Neural cell (in vitro differentiated cells): ENCODE data around the gene CA14. TPM values are rescaled to one million over a fixed set of nuclear protein-coding genes. Genes with fewer than 3 reads are reported as not detected.

Source experiments
- H2AFZ ChIP-seq: fragments of 200-600, 300-800 bp; sonication (generic), shearing (Covaris generic); 2 replicates; pipeline ENCODE4 v1.6.0; 2014; ENCODE audit warnings: low read depth, mild to moderate bottlenecking, antibody characterized with exemption, low read length, moderate library complexity
- H3F3A ChIP-seq: fragments of 200-600 bp; shearing (Covaris generic); 2 replicates; pipeline ENCODE4 v1.6.1; 2016; ENCODE audit warnings: mild to moderate bottlenecking, moderate library complexity, mixed read lengths, antibody characterized with exemption, low read length; ENCODE audit not compliant: insufficient read depth, poor library complexity, severe bottlenecking
- H3K27ac ChIP-seq: fragments of 200-600, 300-800 bp; sonication (generic), shearing (Covaris generic); 2 replicates; pipeline ENCODE4 v1.5.1; 2014; ENCODE audit warnings: mild to moderate bottlenecking, low read length, moderate library complexity
- H3K27me3 ChIP-seq: fragments of 300-800, 200-600 bp; sonication (generic), shearing (Covaris generic); 2 replicates; pipeline ENCODE4 v1.6.0; 2014; ENCODE audit warnings: mild to moderate bottlenecking, low read depth, low read length, moderate library complexity; ENCODE audit not compliant: insufficient read depth
- H3K36me3 ChIP-seq: fragments of 300-800, 200-600 bp; sonication (generic), shearing (Covaris generic); 2 replicates; pipeline ENCODE4 v1.5.1; 2014; ENCODE audit warnings: mild to moderate bottlenecking, antibody characterized with exemption, low read length, moderate library complexity; ENCODE audit not compliant: insufficient read depth
- H3K4me2 ChIP-seq: fragments of 300-800, 200-600 bp; sonication (generic), shearing (Covaris generic); 2 replicates; pipeline ENCODE4 v1.6.0; 2014; ENCODE audit warnings: mild to moderate bottlenecking, low read length
- H3K4me3 ChIP-seq: fragments of 300-800, 200-600 bp; sonication (generic), shearing (Covaris generic); 2 replicates; pipeline ENCODE4 v1.5.1; 2014; ENCODE audit warnings: mild to moderate bottlenecking, low read length, moderate library complexity
- H3K79me2 ChIP-seq: fragments of 200-600 bp; shearing (Covaris generic); replicated peaks from 2 replicates; pipeline ENCODE4 v1.6.0; 2014; ENCODE audit warnings: mild to moderate bottlenecking, low read length, moderate library complexity; ENCODE audit not compliant: insufficient read depth
- H3K9ac ChIP-seq: fragments of 300-800, 200-600 bp; sonication (generic), shearing (Covaris generic); 2 replicates; pipeline ENCODE4 v1.6.1; 2016; ENCODE audit warnings: mild to moderate bottlenecking, low read length, mixed read lengths
- H3K9me2 ChIP-seq: fragments of 200-600 bp; shearing (Covaris generic); 2 replicates; pipeline ENCODE4 v1.6.1; 2016; ENCODE audit warnings: mild to moderate bottlenecking, low read length, mixed read lengths; ENCODE audit not compliant: insufficient read depth
- H3K9me3 ChIP-seq: fragments of 200-600, 300-800 bp; sonication (generic), shearing (Covaris generic); 2 replicates; pipeline ENCODE4 v1.6.1; 2016; ENCODE audit warnings: mild to moderate bottlenecking, mixed run types, low read length, moderate library complexity, mixed read lengths
- H4K20me1 ChIP-seq: fragments of 200-600 bp; shearing (Covaris generic); 2 replicates; pipeline ENCODE4 v1.6.1; 2016; ENCODE audit warnings: mild to moderate bottlenecking, mixed run types; ENCODE audit not compliant: insufficient read depth
- CTCF ChIP-seq: fragments of 450-650 bp; IDR thresholded peaks from 2 replicates; pipeline ENCODE4 v1.5.1; 2014; ENCODE audit warnings: antibody characterized with exemption, mild to moderate bottlenecking, moderate library complexity; ENCODE audit not compliant: poor library complexity, severe bottlenecking
- EP300 ChIP-seq: fragments of 450-650 bp; conservative IDR thresholded peaks from 2 replicates; pipeline ENCODE4 v1.6.1; 2014; ENCODE audit warnings: antibody characterized with exemption, mild to moderate bottlenecking, moderate library complexity; ENCODE audit not compliant: poor library complexity, severe bottlenecking
- EZH2 ChIP-seq: fragments of 200-600, 300-800 bp; shearing (Covaris generic), sonication (generic); IDR thresholded peaks from 2 replicates; pipeline ENCODE4 v1.6.1; 2014; ENCODE audit warnings: antibody characterized with exemption, low read length, borderline replicate concordance, mild to moderate bottlenecking; ENCODE audit not compliant: insufficient read depth, poor library complexity, severe bottlenecking
- MXI1 ChIP-seq: fragments of 450-650 bp; conservative IDR thresholded peaks from 2 replicates; pipeline ENCODE4 v1.6.1; 2014; ENCODE audit warnings: antibody characterized with exemption, mild to moderate bottlenecking; ENCODE audit not compliant: poor library complexity, severe bottlenecking
- POLR2AphosphoS5 ChIP-seq: IDR thresholded peaks from 2 replicates; pipeline ENCODE4 v1.6.1; 2012
- RAD21 ChIP-seq: fragments of 450-650 bp; conservative IDR thresholded peaks from 2 replicates; pipeline ENCODE4 v1.6.1; 2014; ENCODE audit warnings: antibody characterized with exemption, mild to moderate bottlenecking, moderate library complexity
- SMC3 ChIP-seq: fragments of 450-650 bp; conservative IDR thresholded peaks from 2 replicates; pipeline ENCODE4 v1.6.1; 2014; ENCODE audit warnings: antibody characterized with exemption, mild to moderate bottlenecking, moderate library complexity; ENCODE audit not compliant: poor library complexity
- TAF1 ChIP-seq: IDR thresholded peaks from 2 replicates; pipeline ENCODE4 v1.6.1; 2012; ENCODE audit warnings: low read depth
- polyA plus RNA-seq: library from polyadenylated mRNA; depleted of rRNA; stranded (reverse); fragments of >200 nt; gene quantifications from 2 replicates; pipeline ENCODE4 v1.2.3, GENCODE V29; 2014
- TF ChIP-seq, protein P1 (sequence below): IDR thresholded peaks from 2 replicates; pipeline ENCODE4 v1.6.1; 2012; ENCODE audit warnings: borderline replicate concordance

The CA14 gene
- polyA plus RNA-seq, 1 donor from 2014 or later = 1.1 TPM

- H3K27ac ChIP-seq = peak overlapping the region; percentile 85
- H3F3A ChIP-seq = no peaks in the 10 kb centered on the region
- no peaks in the 10 kb centered on the region for H3K27me3 ChIP-seq
- H3K79me2 ChIP-seq = peaks cover 19% of the 10 kb centered on the region
- no peaks in the 10 kb centered on the region for H3K36me3 ChIP-seq
- no peaks in the 10 kb centered on the region for H4K20me1 ChIP-seq
- peak overlapping the region; percentile 82 for H2AFZ ChIP-seq
- H3K9ac ChIP-seq = peak overlapping the region; percentile 97
- H3K9me2 ChIP-seq = no peaks in the 10 kb centered on the region
- H3K9me3 ChIP-seq = no peaks in the 10 kb centered on the region
- peak overlapping the region; percentile 99 for H3K4me3 ChIP-seq
- no peak for TF ChIP-seq EP300
- TF ChIP-seq, protein P1, sequence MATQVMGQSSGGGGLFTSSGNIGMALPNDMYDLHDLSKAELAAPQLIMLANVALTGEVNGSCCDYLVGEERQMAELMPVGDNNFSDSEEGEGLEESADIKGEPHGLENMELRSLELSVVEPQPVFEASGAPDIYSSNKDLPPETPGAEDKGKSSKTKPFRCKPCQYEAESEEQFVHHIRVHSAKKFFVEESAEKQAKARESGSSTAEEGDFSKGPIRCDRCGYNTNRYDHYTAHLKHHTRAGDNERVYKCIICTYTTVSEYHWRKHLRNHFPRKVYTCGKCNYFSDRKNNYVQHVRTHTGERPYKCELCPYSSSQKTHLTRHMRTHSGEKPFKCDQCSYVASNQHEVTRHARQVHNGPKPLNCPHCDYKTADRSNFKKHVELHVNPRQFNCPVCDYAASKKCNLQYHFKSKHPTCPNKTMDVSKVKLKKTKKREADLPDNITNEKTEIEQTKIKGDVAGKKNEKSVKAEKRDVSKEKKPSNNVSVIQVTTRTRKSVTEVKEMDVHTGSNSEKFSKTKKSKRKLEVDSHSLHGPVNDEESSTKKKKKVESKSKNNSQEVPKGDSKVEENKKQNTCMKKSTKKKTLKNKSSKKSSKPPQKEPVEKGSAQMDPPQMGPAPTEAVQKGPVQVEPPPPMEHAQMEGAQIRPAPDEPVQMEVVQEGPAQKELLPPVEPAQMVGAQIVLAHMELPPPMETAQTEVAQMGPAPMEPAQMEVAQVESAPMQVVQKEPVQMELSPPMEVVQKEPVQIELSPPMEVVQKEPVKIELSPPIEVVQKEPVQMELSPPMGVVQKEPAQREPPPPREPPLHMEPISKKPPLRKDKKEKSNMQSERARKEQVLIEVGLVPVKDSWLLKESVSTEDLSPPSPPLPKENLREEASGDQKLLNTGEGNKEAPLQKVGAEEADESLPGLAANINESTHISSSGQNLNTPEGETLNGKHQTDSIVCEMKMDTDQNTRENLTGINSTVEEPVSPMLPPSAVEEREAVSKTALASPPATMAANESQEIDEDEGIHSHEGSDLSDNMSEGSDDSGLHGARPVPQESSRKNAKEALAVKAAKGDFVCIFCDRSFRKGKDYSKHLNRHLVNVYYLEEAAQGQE = no peak
- no peak for TF ChIP-seq CTCF
- no peak for TF ChIP-seq SMC3
- no peak for TF ChIP-seq RAD21
- TF ChIP-seq TAF1 = no peak
- TF ChIP-seq MXI1 = no peak
- TF ChIP-seq POLR2AphosphoS5 = no peak
- TF ChIP-seq EZH2 = no peak
- peak overlapping the region; percentile 84 for H3K4me2 ChIP-seq
Measured at GRCh38 chr1:150268340-150268704, 10.7 kb downstream of the CA14 start.

DNA sequence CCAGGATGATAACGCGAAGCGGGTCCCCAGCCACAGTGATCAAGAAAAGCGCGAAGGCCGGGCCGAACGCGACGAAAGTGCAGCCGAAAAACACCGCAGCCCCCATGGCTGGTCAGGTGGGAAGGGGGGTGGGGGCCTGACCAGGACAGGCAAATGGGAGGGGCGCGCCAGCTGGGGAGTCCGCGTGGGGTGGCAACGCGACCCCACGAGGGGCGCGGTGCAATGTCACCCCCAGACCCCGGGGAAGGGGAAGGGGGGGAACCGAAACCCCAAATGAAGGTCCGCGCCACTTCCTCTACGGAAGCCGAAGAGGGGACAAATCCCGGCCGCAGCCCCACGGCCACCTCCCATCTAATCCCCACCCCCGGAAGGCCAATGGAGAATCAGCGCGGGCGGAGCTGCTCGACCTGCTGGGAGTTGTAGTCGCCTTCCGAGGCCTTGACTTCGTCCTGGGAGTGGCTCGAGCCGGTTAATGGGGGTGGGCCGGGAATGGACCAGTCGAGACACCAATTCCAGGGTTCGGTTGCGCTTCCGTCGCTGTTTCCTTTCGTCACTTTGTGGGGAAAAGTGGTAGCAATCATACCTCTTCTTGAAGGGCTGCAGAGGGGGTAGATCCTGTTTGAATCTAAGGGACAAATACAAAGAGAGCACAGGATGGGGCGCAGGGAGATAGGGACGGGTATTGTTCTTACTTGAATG, 11.3 kb downstream of the CA14 start, which contains the start of gene APH1A:
APH1A (minus strand) TSS at position 312 of the 699 bp plus-strand sequence; CDS start at position 106, 206 bp downstream.
- no peaks in the 10 kb centered on the region for H4K20me1 ChIP-seq
- TF ChIP-seq SMC3 (peak; percentile 24), EZH2 (no peak), MXI1 (peak; percentile 72), POLR2AphosphoS5 (peak; percentile 89), RAD21 (no peak), CTCF (peak; percentile 8), EP300 (peak; percentile 30), TAF1 (peak; percentile 79)
- TF ChIP-seq, protein P1 = peak; percentile 86
- H2AFZ ChIP-seq = peak within 1 kb of the TSS; percentile 82

More for the DNA sequence above, 11.3 kb downstream of the CA14 start, which contains the start of gene APH1A:
- Histone ChIP-seq H3K9ac (peak within 1 kb of the TSS; percentile 97), H3F3A (no peaks in the 10 kb centered on the region), H3K9me2 (no peaks in the 10 kb centered on the region), H3K4me3 (peak within 1 kb of the TSS; percentile 99), H3K79me2 (peaks cover 19% of the 10 kb centered on the region), H3K4me2 (peak within 1 kb of the TSS; percentile 84), H3K27me3 (no peaks in the 10 kb centered on the region), H3K27ac (peak within 1 kb of the TSS; percentile 85), H3K9me3 (no peaks in the 10 kb centered on the region), H3K36me3 (no peaks in the 10 kb centered on the region)
